Sigmoid colon (tissue), 4 donors: ENCODE results near the gene TTC33.

Source experiments
- CTCF ChIP-seq, 4 experiments: fragments of 450-650 bp in 3 of 4; fragments of 200-600 bp in 1 of 4; IDR thresholded peaks; one replicate each; pipeline ENCODE4 v1.5.1; 2016 to 2019; ENCODE audit warnings: antibody characterized with exemption in 4 of 4, mild to moderate bottlenecking in 3 of 4, moderate library complexity in 2 of 4
- EP300 ChIP-seq, 4 donors: sonication (generic); formaldehyde crosslinking; IDR thresholded peaks; one replicate each; pipeline ENCODE4 v1.6.1; 2017; ENCODE audit warnings: antibody characterized with exemption in 4 of 4
- POLR2A ChIP-seq, 2 donors: fragments of 450-650 bp; IDR thresholded peaks; one replicate each; pipeline ENCODE4 v1.6.1; 2016; ENCODE audit warnings: antibody characterized with exemption in 2 of 2, mild to moderate bottlenecking in 2 of 2, moderate library complexity in 2 of 2
- POLR2AphosphoS5 ChIP-seq, 4 donors: sonication (generic); formaldehyde crosslinking; IDR thresholded peaks; one replicate each; pipeline ENCODE4 v1.6.1; 2017; ENCODE audit warnings: antibody characterized with exemption in 4 of 4

- TF ChIP-seq CTCF (IDR thresholded peaks at IDR 0.05) (no peak), POLR2A (IDR thresholded peaks at IDR 0.05) (no peak), EP300 (IDR thresholded peaks at IDR 0.05) (no peak), POLR2AphosphoS5 (IDR thresholded peaks at IDR 0.05) (no peak)
These were observed 61.3 kb downstream of the TTC33 start for GRCh38 chr5:40694433-40694832.
